HG02938 (cell line): ENCODE measurements around the gene NEK5.

ENCODE experiments used
- ATAC-seq: cut with Tn5 transposase; IDR thresholded peaks from one replicate; pipeline ENCODE4 v1.9.1; 2021; ENCODE audit warnings: mild to moderate bottlenecking, moderate library complexity; ENCODE audit not compliant: unreplicated experiment

Gene NEK5

GRCh38 chr13:51995677-51996551, 133.0 kb downstream of the NEK5 start:
- no peak for ATAC-seq

- no peak for ATAC-seq
Observed at GRCh38 chr13:51993713-51994112, 135.2 kb downstream of the NEK5 start.

GRCh38 chr13:51988988-51989618, 139.8 kb downstream of the NEK5 start:
- no peak for ATAC-seq
